MM.1S (cell line): ENCODE data around the gene FHL3.
"Not testable (repeated sequence)": the region's sequence is repeated elsewhere in the genome, so short reads cannot be mapped to it uniquely, and the experiment has no call there.

Source experiments
- CTCF ChIP-seq: fragments of 300-600 bp; sonication (generic); IDR thresholded peaks from 2 replicates; pipeline ENCODE4 v1.5.1; 2016; ENCODE audit warnings: antibody characterized with exemption, low read length, mixed read lengths
- EZH2phosphoT487 ChIP-seq: fragments of 300-600 bp; sonication (generic); IDR thresholded peaks from 2 replicates; pipeline ENCODE4 v1.6.1; 2018; ENCODE audit warnings: antibody characterized with exemption, low read length

- not testable (repeated sequence) for TF ChIP-seq CTCF, EZH2phosphoT487
Measured at GRCh38 chr1:37964106-37964505, 41.2 kb downstream of the FHL3 start.
